22Rv1 (cell line): ENCODE results near the gene NCAN.

Source experiments
- ZFX ChIP-seq: fragments of 450-650 bp; IDR thresholded peaks from 2 replicates; pipeline ENCODE4 v1.6.1; 2017; ENCODE audit warnings: antibody characterized with exemption, borderline replicate concordance
- TF ChIP-seq, protein P1 (sequence below): fragments of 450-650 bp; IDR thresholded peaks from 2 replicates; pipeline ENCODE4 v1.5.1; 2017; ENCODE audit warnings: mild to moderate bottlenecking

DNA sequence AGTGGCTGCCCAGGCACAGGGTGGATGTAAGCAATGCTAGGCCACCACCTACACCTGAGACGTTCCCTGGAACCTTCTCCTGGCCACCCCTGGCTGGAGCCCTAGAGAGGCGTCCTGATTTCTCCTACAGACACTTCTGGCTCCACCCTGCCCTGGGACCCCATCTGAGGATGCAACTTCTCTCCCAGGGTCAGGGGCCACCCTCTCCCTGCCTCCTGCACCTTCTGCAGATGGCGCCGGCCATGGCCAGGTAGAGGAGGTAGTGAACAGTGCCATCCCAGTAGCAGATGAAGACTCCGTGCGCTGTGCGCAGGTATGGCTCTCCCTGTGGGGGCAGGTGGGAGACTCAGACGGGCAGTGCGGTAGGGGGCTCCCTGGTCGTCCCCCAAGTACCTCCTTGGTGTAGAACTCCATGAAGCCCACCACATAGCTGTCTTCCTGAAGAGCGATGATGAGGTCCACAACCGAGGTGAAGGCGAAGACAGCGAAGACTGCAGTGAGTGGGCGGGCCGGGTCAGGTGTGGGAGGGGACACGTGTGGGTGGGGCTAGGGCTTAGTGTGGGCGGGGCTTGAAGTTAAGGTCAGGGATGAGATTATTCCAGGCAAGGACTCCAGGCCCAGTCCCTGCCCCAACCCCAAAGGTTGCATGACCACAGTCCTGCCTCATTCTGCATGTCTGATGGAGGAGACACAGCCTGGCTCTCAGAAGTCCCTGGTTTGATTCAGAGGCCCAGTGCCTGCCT lies 58.4 kb downstream of the NCAN start:
- TF ChIP-seq, protein P1, sequence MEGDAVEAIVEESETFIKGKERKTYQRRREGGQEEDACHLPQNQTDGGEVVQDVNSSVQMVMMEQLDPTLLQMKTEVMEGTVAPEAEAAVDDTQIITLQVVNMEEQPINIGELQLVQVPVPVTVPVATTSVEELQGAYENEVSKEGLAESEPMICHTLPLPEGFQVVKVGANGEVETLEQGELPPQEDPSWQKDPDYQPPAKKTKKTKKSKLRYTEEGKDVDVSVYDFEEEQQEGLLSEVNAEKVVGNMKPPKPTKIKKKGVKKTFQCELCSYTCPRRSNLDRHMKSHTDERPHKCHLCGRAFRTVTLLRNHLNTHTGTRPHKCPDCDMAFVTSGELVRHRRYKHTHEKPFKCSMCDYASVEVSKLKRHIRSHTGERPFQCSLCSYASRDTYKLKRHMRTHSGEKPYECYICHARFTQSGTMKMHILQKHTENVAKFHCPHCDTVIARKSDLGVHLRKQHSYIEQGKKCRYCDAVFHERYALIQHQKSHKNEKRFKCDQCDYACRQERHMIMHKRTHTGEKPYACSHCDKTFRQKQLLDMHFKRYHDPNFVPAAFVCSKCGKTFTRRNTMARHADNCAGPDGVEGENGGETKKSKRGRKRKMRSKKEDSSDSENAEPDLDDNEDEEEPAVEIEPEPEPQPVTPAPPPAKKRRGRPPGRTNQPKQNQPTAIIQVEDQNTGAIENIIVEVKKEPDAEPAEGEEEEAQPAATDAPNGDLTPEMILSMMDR, result no peak
- TF ChIP-seq ZFX, result no peak
